Type B pancreatic cell (in vitro differentiated cells): ENCODE measurements around the gene MLLT3. TPM values are rescaled to one million over a fixed set of nuclear protein-coding genes. Genes with fewer than 3 reads are reported as not detected.

Experiments used
- DNase-seq: peaks from one replicate; pipeline ENCODE4 v3.0.0; 2021; ENCODE audit warnings: mixed read lengths; ENCODE audit not compliant: unreplicated experiment; ENCODE audit errors: extremely low spot score
- H3K27ac Mint-ChIP-seq: 2 replicates; pipeline ENCODE4 v1.8.0; 2021; ENCODE audit warnings: mild to moderate bottlenecking, mixed read lengths
- H3K27me3 Mint-ChIP-seq: 2 replicates; pipeline ENCODE4 v1.8.0; 2021; ENCODE audit warnings: mixed read lengths
- H3K36me3 Mint-ChIP-seq: 2 replicates; pipeline ENCODE4 v1.8.0; 2021; ENCODE audit warnings: mixed read lengths
- H3K4me1 Mint-ChIP-seq: one replicate; pipeline ENCODE4 v1.8.0; 2021; ENCODE audit warnings: mixed read lengths; ENCODE audit not compliant: unreplicated experiment
- H3K4me3 Mint-ChIP-seq: 2 replicates; pipeline ENCODE4 v1.8.0; 2021; ENCODE audit warnings: mild to moderate bottlenecking, mixed read lengths
- H3K9me3 Mint-ChIP-seq: 2 replicates; pipeline ENCODE4 v1.8.0; 2021; ENCODE audit warnings: mixed read lengths
- total RNA-seq: library from RNA; stranded (reverse); gene quantifications from 2 replicates; pipeline ENCODE4 v1.2.1, GENCODE V29; 2021; ENCODE audit warnings: low replicate concordance
- TF ChIP-seq, protein P1 (sequence below): fragments of 200-600 bp; sonication (generic); conservative IDR thresholded peaks from 2 replicates; pipeline ENCODE4 v1.5.0; 2021; ENCODE audit warnings: antibody characterized with exemption, mild to moderate bottlenecking

Gene MLLT3
- total RNA-seq, 1 donor from 2014 or later: 44.2 TPM

DNA sequence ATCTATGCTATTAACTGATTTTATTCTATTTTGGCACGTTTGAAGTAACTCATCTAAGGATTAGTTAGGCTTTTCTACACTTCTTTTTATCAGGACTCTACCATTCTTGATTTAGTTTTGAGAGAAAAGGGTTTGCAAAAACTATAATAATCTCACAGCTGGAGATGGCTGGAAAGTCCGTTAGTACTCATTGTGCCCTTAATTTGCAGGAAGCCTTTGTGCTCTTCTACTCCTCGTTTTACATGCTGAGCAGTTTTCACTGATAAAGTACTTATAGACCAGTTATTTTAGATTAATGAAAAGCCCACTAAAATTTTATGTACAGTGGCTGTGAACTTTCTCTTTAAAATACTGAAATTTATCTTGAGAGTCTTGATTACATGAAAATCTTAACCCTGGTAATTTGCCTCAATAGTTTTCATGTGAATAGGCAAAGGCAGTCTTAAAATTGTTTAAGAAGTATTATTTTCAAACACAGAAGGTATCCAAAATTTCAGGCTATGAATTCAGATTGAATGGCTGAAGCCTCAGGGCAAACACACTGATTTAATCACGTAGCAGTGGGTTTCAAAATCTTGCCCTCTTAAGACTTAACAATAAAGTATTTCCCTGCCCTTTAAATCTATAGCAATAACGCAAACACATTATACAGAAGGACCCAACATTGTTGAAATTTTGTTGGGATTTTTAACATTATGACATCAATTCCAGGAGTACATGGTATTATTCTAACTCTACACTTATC lies 18.6 kb downstream of the MLLT3 start:
- Mint-ChIP-seq H3K36me3 (peaks cover 5% of the 10 kb centered on the region), H3K9me3 (no peaks in the 10 kb centered on the region), H3K27me3 (no peaks in the 10 kb centered on the region), H3K4me3 (no peak overlapping the region), H3K4me1 (peaks cover 44% of the 10 kb centered on the region), H3K27ac (no peak overlapping the region)
- DNase-seq: no peak
- TF ChIP-seq, protein P1, sequence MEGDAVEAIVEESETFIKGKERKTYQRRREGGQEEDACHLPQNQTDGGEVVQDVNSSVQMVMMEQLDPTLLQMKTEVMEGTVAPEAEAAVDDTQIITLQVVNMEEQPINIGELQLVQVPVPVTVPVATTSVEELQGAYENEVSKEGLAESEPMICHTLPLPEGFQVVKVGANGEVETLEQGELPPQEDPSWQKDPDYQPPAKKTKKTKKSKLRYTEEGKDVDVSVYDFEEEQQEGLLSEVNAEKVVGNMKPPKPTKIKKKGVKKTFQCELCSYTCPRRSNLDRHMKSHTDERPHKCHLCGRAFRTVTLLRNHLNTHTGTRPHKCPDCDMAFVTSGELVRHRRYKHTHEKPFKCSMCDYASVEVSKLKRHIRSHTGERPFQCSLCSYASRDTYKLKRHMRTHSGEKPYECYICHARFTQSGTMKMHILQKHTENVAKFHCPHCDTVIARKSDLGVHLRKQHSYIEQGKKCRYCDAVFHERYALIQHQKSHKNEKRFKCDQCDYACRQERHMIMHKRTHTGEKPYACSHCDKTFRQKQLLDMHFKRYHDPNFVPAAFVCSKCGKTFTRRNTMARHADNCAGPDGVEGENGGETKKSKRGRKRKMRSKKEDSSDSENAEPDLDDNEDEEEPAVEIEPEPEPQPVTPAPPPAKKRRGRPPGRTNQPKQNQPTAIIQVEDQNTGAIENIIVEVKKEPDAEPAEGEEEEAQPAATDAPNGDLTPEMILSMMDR: no peak

DNA sequence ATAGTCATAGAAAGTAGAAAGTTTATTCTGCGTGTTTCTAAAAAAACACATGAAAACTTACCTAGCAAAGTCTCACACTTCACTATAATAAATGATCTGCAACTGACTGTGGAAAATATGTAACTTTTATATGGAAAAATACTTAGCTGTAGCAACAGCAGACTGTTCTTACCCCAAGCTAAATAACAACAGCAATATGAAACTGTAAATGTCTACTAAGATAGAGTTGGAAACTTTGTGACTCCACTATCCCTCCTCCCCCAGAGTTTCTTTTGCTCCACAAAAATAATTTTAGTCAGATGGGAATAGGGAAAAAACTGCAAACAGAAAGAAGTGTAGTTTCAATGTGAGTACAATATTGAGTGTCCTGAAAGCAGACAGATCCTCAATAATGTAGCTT lies 21.0 kb downstream of the MLLT3 start:
- Mint-ChIP-seq H3K27me3 (no peaks in the 10 kb centered on the region), H3K36me3 (peaks cover 5% of the 10 kb centered on the region), H3K9me3 (no peaks in the 10 kb centered on the region), H3K4me3 (no peak overlapping the region), H3K4me1 (peaks cover 36% of the 10 kb centered on the region), H3K27ac (no peak overlapping the region)
- TF ChIP-seq, protein P1: no peak
- no peak for DNase-seq

DNA sequence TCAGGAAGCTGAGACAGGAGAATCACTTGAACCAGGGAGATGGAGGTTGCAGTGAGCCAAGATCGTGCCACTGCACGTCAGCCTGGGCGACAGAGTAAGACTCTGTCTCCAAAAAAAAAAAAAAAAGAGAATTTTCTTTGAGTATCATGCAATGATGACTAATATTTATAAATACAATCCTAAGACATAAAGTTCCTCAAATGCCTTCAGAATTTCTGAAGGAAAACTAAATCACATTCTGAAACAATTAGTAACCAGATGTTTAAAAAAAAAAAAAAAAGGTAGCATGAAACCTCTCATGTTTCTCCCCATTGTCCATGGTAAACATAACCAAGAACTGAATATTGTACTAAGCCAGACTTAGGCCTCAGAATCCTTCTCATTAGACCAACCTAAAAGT lies 23.1 kb downstream of the MLLT3 start:
- TF ChIP-seq, protein P1: no peak
- no peaks in the 10 kb centered on the region for H3K9me3 Mint-ChIP-seq
- no peaks in the 10 kb centered on the region for H3K27me3 Mint-ChIP-seq
- no peak for DNase-seq
- H3K4me3 Mint-ChIP-seq: no peak overlapping the region
- H3K27ac Mint-ChIP-seq: no peak overlapping the region
- peaks cover 28% of the 10 kb centered on the region for H3K4me1 Mint-ChIP-seq
- peaks cover 5% of the 10 kb centered on the region for H3K36me3 Mint-ChIP-seq

DNA sequence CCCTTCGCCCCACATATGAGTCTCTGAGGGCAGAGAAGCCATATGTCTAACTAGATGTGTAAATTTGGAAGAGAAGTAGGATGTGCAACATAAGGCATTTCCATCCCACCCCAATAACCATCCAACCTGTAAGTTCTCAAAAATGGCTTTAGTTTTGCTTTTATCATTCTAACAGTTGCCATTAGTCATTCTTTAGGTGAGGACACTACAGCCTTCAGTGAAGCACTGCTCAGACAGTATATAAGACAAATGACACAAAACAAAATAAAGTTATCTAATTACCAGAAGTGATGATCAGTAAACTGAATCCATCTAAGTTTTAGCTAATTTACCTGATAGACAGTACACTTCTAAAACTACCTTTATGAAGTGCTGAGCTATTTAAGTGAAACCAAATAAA lies 23.9 kb downstream of the MLLT3 start:
- no peak for DNase-seq
- H3K4me1 Mint-ChIP-seq: peaks cover 22% of the 10 kb centered on the region
- no peak overlapping the region for H3K27ac Mint-ChIP-seq
- TF ChIP-seq, protein P1: no peak
- H3K27me3 Mint-ChIP-seq: no peaks in the 10 kb centered on the region
- H3K4me3 Mint-ChIP-seq: no peak overlapping the region
- peaks cover 7% of the 10 kb centered on the region for H3K36me3 Mint-ChIP-seq
- no peaks in the 10 kb centered on the region for H3K9me3 Mint-ChIP-seq

DNA sequence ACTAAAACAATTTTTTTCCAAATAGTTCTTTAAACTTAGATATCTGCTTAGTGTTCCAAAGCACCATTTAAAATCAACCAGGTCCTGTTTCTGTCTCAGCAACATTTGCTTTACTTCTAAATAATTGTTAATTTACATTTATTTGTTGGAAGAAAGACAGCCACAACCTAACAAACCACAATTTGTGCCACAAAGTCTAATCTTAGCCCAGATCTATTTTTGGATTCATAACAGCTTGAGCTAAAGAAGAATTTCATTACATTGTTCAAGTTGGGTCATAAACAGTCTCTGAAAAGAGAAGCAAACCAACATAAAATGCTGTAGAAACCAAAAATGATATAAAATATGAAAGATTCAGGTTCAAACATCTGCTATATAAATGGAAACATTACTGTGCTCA lies 24.4 kb downstream of the MLLT3 start:
- H3K4me3 Mint-ChIP-seq: no peak overlapping the region
- H3K4me1 Mint-ChIP-seq: peaks cover 17% of the 10 kb centered on the region
- peaks cover 10% of the 10 kb centered on the region for H3K36me3 Mint-ChIP-seq
- H3K27me3 Mint-ChIP-seq: no peaks in the 10 kb centered on the region
- TF ChIP-seq, protein P1: no peak
- H3K9me3 Mint-ChIP-seq: no peaks in the 10 kb centered on the region
- no peak overlapping the region for H3K27ac Mint-ChIP-seq
- no peak for DNase-seq
